ENCODE results near the gene TMIGD2.

DNA sequence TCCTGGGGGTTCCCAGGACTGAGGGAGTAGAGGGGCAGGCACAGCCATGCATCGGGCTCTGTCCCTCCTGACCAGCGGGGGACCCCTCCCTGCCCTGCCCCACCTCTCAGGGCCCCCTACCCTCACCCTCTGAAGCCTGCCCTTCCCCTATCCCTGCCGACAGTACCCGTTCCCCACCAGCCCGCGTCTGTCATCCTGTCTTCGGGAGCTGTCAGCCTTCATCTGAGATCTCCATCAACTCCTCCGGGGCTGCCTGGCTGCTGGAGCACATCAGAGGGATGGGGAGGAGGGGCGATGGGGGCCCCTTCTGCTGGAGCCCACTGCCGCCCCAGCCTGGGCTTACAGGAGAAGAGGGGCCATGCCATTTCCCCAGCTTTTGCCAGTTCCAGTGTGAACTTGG is 29.3 kb downstream of the TMIGD2 start:
- TF ChIP-seq REST (IDR thresholded peaks at IDR 0.05; ENCODE audit: insufficient read depth in 1 of 2, low read depth in 2 of 2, low read length in 1 of 2) = no peak
- TF ChIP-seq, protein P1, sequence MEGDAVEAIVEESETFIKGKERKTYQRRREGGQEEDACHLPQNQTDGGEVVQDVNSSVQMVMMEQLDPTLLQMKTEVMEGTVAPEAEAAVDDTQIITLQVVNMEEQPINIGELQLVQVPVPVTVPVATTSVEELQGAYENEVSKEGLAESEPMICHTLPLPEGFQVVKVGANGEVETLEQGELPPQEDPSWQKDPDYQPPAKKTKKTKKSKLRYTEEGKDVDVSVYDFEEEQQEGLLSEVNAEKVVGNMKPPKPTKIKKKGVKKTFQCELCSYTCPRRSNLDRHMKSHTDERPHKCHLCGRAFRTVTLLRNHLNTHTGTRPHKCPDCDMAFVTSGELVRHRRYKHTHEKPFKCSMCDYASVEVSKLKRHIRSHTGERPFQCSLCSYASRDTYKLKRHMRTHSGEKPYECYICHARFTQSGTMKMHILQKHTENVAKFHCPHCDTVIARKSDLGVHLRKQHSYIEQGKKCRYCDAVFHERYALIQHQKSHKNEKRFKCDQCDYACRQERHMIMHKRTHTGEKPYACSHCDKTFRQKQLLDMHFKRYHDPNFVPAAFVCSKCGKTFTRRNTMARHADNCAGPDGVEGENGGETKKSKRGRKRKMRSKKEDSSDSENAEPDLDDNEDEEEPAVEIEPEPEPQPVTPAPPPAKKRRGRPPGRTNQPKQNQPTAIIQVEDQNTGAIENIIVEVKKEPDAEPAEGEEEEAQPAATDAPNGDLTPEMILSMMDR (IDR thresholded peaks at IDR 0.05) = no peak
- no peak for TF ChIP-seq POLR2AphosphoS5 (IDR thresholded peaks at IDR 0.05; ENCODE audit: low read depth, low read length)
- TF ChIP-seq SIN3A (IDR thresholded peaks at IDR 0.05; ENCODE audit: borderline replicate concordance, insufficient read depth, low read depth, low read length) = no peak
- TF ChIP-seq TCF7L2 (IDR thresholded peaks at IDR 0.05; ENCODE audit: low read depth, low read length) = no peak
